ENCODE measurements around the gene HES5. TPM values are rescaled to one million over a fixed set of nuclear protein-coding genes. Genes with fewer than 3 reads are reported as not detected.

HES5 gene
- total and polyA plus RNA-seq, 2 of the 13 experiments (the other 11 are each of a cell fraction or from before 2014, with no cell fraction given): not detected

GRCh38 chr1:2492091-2492490 lies 38.0 kb downstream of the HES5 start:
- Histone ChIP-seq H3K4me3 (replicated peaks in 1 of 3; ENCODE audit: insufficient read depth in 1 of 3, low read depth in 2 of 3, low read length in 3 of 3) (no peak overlapping the region), H4K20me1 (ENCODE audit: insufficient read depth, low read length) (no peaks in the 10 kb centered on the region), H3K27me3 (ENCODE audit: control insufficient read depth in 1 of 2, insufficient read depth in 2 of 2, low read length in 2 of 2) (peaks cover 41 to 74% of the 10 kb centered on the region in 2 experiments), H3K79me2 (ENCODE audit: insufficient read depth, low read length) (no peaks in the 10 kb centered on the region), H3K27ac (ENCODE audit: extremely low read length, insufficient read depth, low read length) (no peak overlapping the region), H3K4me2 (ENCODE audit: low read depth, low read length) (no peak overlapping the region), H3K4me1 (ENCODE audit: insufficient read depth, low read length) (peaks cover 27% of the 10 kb centered on the region), H3K9me3 (ENCODE audit: low read length) (peaks cover 8% of the 10 kb centered on the region; the same call in 1 of the 2 replicates), H3K9ac (ENCODE audit: insufficient read depth, low read depth, low read length) (no peak overlapping the region), H2AFZ (ENCODE audit: low read length) (no peak overlapping the region), H3K36me3 (replicated peaks in 1 of 2; ENCODE audit: control insufficient read depth in 1 of 2, insufficient read depth in 2 of 2, low read length in 2 of 2) (no peaks in the 10 kb centered on the region)
- TF ChIP-seq ZFP62 (CRISPR knock-in tag; IDR thresholded peaks at IDR 0.05): no peak
- no peak for TF ChIP-seq CTCF (CRISPR knock-in tag; IDR thresholded peaks at IDR 0.05)
- TF ChIP-seq ZMAT3 (CRISPR knock-in tag; conservative IDR thresholded peaks at IDR 0.05): no peak
- no peak for TF ChIP-seq ZNF574 (CRISPR knock-in tag; IDR thresholded peaks at IDR 0.05)
- TF ChIP-seq TOE1 (CRISPR knock-in tag; IDR thresholded peaks at IDR 0.05): no peak
- TF ChIP-seq ZFP36L1 (CRISPR knock-in tag; IDR thresholded peaks at IDR 0.05): no peak
- TF ChIP-seq KAT7 (CRISPR knock-in tag; IDR thresholded peaks at IDR 0.05; ENCODE audit: borderline replicate concordance): no peak
- DNase-seq (ENCODE audit: low spot score) (no peak), FAIRE-seq (no peak), ATAC-seq (no peak)
- ChIA-PET POLR2A (no interaction called here), CTCF (ENCODE audit: low intra/inter-chr PET ratio, low total read pairs) (no interaction called here)
- no TSS peak for BruUV-seq (replicated peaks)
- intact Hi-C loops (cut with micrococcal nuclease; ENCODE audit: unreplicated experiment) (no loop called here), in situ Hi-C loops (cut with HindIII; ENCODE audit: extremely low pct_ligation_motif_present, low pct_unique_long_range_greater_than_20kb) (no loop called here)
- WGBS (ENCODE audit: low lambda C conversion rate): 5% methylated on average over 7 of the region's 13 CpGs

Measured in HepG2 (cell line).